Measurements from ENCODE around the gene ZNF789.
"Not testable (repeated sequence)": the region's sequence is repeated elsewhere in the genome, so short reads cannot be mapped to it uniquely, and the experiment has no call there.

Gene ZNF789

DNA sequence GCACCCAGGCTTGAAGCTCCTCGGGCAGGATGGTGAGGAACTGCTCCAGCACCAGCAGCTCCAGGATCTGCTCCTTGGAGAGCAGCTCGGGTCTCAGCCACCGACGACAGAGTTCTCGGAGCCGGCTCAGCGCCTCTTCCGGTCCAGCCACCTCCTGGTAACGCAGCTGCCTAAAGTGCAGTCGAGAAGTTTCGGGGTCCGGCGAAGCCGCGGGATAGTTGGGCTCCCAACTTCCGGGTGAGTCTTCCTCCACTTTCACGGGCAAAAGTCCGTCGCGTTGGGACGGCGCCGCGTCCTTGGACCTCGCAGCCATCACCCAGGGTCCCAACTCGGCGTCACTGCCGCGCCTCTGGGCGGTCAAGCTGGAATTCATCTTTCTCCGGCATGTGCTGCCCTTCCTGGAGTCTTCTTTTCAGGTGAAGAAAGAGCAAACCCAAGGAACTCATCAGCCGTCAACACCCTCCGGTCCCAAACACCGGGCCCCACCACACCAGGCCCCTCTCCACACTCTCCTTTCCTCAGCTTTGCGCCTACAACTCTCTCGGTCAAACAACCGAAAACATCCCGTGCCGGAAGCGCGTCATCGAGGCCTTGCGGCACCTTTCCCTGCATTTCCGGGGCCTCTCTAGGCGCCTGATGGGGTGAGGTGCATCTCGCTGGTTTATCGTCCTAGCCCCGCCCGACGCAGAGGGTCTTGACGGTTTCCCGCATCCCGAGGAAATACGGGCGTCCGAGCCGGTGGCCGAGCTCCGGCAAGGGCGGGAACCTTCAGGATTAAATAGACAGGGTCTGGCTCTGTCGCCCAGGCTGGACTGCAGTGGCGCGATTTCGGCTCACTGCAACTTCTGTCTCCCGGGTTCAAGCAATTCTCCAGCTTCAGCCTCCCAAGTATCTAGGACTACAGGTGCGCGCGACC is 27.3 kb downstream of the ZNF789 start, which contains the start of gene ZNF394:
ZNF394 (minus strand) TSS at position 561 of the 916 bp plus-strand sequence; CDS start at position 373, 188 bp downstream.
- peaks cover 16% of the 10 kb centered on the region for H3K36me3 ChIP-seq (ENCODE audit: insufficient read depth, low read length)
- peak within 1 kb of the TSS; percentile 65 for H2AFZ ChIP-seq (ENCODE audit: low read depth, low read length)
- H3K4me1 ChIP-seq (ENCODE audit: insufficient read depth, low read length), result peaks cover 13% of the 10 kb centered on the region

DNA sequence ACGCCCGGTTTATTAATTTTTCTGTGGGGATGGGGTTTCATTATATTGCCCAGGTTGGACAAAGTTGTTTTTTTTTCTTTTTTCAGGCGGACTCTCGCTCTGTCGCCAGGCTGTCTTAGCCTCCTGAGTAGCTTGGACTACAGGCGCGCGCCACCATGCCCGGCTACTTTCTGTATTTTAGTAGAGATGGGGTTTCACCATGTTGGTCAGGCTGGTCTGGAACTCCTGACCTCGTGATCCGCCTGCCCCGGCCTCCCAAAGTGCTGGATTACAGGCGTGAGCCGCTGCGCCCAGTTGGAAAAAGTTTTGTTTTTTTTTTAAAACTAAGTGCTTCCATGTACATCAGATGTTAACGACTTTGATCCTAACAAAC is 27.9 kb downstream of the ZNF789 start:
- H3K27me3 ChIP-seq (ENCODE audit: insufficient read depth, low read length), result no peaks in the 10 kb centered on the region
- H3K4me1 ChIP-seq (ENCODE audit: insufficient read depth, low read length), result peaks cover 16% of the 10 kb centered on the region
- peak overlapping the region; percentile 70 for H3K4me3 ChIP-seq (ENCODE audit: low read length)
- peaks cover 16% of the 10 kb centered on the region for H3K36me3 ChIP-seq (ENCODE audit: insufficient read depth, low read length)
- H2AFZ ChIP-seq (ENCODE audit: low read depth, low read length), result peak overlapping the region; percentile 65
- no peaks in the 10 kb centered on the region for H3K9me3 ChIP-seq (ENCODE audit: low read length)

More for the DNA sequence above, 27.3 kb downstream of the ZNF789 start, which contains the start of gene ZNF394:
- H3K9me3 ChIP-seq (ENCODE audit: low read length), result no peaks in the 10 kb centered on the region
- H3K27me3 ChIP-seq (ENCODE audit: insufficient read depth, low read length), result no peaks in the 10 kb centered on the region
- H3K4me3 ChIP-seq (ENCODE audit: low read length), result peak within 1 kb of the TSS; percentile 70

DNA sequence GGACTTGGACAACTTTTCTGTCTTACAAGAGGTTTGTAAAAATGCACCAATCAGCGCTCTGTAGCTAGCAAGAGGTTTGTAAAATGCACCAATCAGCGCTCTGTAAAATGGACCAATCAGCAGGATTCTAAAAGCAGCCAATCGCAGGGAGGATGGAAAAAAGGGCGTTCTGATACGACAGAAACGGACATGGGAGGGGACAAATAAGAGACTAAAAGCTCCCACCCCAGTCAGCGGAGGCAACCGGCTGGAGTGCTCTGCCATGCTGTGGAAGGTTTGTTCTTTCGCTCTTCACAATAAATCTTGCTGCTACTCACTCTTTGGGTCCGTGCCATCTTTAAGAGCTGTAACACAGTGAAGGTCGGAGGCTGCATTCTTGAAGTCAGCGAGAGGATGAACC is 28.5 kb downstream of the ZNF789 start:
- not testable (repeated sequence) for H3K9me3 ChIP-seq (ENCODE audit: low read length); H2AFZ ChIP-seq (ENCODE audit: low read depth, low read length); H3K27me3 ChIP-seq (ENCODE audit: insufficient read depth, low read length)
- Histone ChIP-seq H3K36me3 (ENCODE audit: insufficient read depth, low read length) (peaks cover 14% of the 10 kb centered on the region), H3K4me1 (ENCODE audit: insufficient read depth, low read length) (peaks cover 22% of the 10 kb centered on the region), H3K4me3 (ENCODE audit: low read length) (peak overlapping the region; percentile 70)

DNA sequence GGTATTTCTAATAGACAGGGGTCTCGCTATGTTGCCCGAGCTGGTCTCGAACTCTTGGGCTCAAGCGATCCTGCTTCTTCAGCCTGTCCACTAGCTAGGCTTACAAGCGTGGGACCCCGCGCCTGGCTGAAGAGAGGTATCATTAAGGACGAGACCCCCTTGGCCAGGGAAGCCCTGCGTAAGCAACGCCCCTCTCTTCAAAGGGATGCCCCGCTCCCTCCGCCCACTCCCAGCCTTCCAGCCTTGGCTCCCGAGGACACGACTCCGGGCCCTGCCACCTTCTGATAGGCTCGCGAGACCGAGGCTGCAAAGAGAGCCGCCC is 31.6 kb downstream of the ZNF789 start:
- H3K36me3 ChIP-seq (ENCODE audit: insufficient read depth, low read length), result peaks cover 7% of the 10 kb centered on the region
- no peaks in the 10 kb centered on the region for H3K9me3 ChIP-seq (ENCODE audit: low read length)
- H2AFZ ChIP-seq (ENCODE audit: low read depth, low read length), result peak overlapping the region; percentile 89
- peaks cover 17% of the 10 kb centered on the region for H3K4me1 ChIP-seq (ENCODE audit: insufficient read depth, low read length)
- peak overlapping the region; percentile 82 for H3K4me3 ChIP-seq (ENCODE audit: low read length)
- H3K27me3 ChIP-seq (ENCODE audit: insufficient read depth, low read length), result no peaks in the 10 kb centered on the region

DNA sequence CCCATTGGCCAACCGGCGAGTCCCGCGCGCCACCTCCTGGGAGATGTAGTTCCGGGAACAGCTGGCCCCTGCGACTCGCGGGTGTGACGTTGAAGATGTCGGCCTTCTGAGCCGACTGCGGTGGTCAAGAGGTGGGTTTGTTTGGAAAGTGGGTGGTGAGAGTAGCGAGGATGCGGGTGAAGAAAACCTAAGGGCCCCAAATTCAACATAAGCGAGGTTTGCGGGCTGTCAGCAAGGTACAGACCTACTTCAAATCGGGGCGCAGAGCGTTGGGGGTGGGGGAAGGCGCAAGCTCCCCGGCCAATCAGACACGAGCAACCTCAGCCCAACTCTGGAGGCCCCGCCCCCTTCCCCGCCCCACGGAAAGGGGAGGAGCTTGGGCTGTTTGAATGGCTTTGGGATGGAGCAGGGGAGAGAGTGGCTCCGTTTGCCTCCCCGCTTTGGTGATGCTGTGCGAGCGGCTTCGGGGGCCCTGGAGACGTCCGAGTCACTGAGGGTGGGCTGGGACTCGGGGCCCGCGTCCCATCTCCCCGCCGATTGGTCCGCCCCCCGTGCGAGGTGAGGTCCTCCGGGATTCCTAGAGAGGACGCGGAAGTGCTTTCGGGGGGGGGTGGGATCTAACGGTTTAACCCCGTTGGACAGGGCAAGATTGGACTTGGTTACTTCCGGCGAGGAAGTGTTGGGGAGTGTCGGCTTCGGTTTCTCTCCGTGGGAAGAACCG is 32.1 kb downstream of the ZNF789 start, which contains the start of gene ZKSCAN5:
ZKSCAN5 (plus strand) TSS at position 60 of the 721 bp plus-strand sequence. CDS start 1,383 bp downstream, outside the sequence.
- Histone ChIP-seq H3K36me3 (ENCODE audit: insufficient read depth, low read length) (peaks cover 7% of the 10 kb centered on the region), H3K27me3 (ENCODE audit: insufficient read depth, low read length) (no peaks in the 10 kb centered on the region), H3K4me3 (ENCODE audit: low read length) (peak within 1 kb of the TSS; percentile 82), H3K4me1 (ENCODE audit: insufficient read depth, low read length) (peaks cover 17% of the 10 kb centered on the region), H2AFZ (ENCODE audit: low read depth, low read length) (peak within 1 kb of the TSS; percentile 89), H3K9me3 (ENCODE audit: low read length) (no peaks in the 10 kb centered on the region)

DNA sequence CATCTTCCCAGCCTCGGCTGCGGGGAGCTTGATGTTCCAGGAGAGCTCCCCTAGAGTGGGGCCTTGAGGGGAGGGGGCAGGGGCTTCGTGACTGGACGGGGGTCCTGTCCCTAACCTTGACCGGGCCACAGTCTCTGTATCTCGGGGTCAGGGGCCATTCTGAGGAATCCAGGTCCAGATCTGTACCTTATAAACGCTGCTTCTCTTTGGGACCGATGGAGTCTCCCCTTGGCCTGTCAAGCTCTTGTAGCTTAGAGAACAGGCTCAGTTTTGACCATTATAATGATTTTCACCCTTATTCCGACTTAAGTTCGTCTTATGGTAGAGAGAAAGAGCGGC is 32.6 kb downstream of the ZNF789 start:
- Histone ChIP-seq H3K4me3 (ENCODE audit: low read length) (peak overlapping the region; percentile 82), H3K9me3 (ENCODE audit: low read length) (no peaks in the 10 kb centered on the region), H3K27me3 (ENCODE audit: insufficient read depth, low read length) (no peaks in the 10 kb centered on the region), H3K36me3 (ENCODE audit: insufficient read depth, low read length) (peaks cover 7% of the 10 kb centered on the region), H2AFZ (ENCODE audit: low read depth, low read length) (peak overlapping the region; percentile 89), H3K4me1 (ENCODE audit: insufficient read depth, low read length) (peaks cover 17% of the 10 kb centered on the region)

DNA sequence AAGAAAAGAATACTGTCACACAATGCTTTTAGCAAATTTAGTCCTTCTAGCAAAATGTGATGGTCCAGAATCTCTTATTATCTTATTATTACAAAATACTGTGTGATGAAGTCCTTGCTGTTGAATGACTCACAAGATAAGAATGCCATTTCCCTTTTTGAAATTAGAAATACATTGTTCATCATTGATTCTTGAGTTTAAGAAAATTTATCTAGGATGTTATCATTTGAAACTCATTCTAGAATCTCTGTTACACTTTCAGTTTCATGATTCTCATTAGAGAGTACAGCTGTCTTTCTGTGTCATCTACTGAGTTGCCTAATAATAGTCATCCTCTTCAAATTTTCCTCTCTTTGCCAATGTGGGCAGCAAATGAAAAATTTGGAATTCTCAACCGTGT is 41.4 kb downstream of the ZNF789 start:
- Histone ChIP-seq H3K36me3 (ENCODE audit: insufficient read depth, low read length) (peaks cover 52% of the 10 kb centered on the region), H2AFZ (ENCODE audit: low read depth, low read length) (no peak overlapping the region)

DNA sequence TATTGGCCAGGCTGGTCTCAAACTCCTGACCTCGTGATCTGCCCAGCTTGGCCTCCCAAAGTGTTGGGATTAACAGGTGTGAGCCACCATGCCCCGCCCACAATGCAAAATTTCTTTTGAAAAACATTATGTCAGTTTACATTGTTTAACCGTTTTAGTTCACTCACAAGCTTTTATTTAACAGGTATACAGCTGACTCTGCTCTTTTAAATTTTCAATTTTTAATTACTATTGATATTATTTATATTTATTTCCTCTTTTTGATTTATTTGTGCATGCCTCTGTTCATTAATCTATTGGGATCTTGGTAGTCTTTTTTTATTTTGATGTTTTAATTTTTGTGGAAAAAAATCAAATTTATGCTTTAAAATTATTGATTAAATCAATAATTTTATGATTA is 48.7 kb downstream of the ZNF789 start:
- peaks cover 54% of the 10 kb centered on the region for H3K36me3 ChIP-seq (ENCODE audit: insufficient read depth, low read length)
- H3K27me3 ChIP-seq (ENCODE audit: insufficient read depth, low read length), result no peaks in the 10 kb centered on the region
- H3K4me3 ChIP-seq (ENCODE audit: low read length), result no peak overlapping the region
- no peaks in the 10 kb centered on the region for H3K9me3 ChIP-seq (ENCODE audit: low read length)
- no peaks in the 10 kb centered on the region for H3K4me1 ChIP-seq (ENCODE audit: insufficient read depth, low read length)
- no peak overlapping the region for H2AFZ ChIP-seq (ENCODE audit: low read depth, low read length)

More for the DNA sequence above, 41.4 kb downstream of the ZNF789 start:
- Histone ChIP-seq H3K9me3 (ENCODE audit: low read length) (no peaks in the 10 kb centered on the region), H3K4me3 (ENCODE audit: low read length) (no peak overlapping the region), H3K27me3 (ENCODE audit: insufficient read depth, low read length) (no peaks in the 10 kb centered on the region), H3K4me1 (ENCODE audit: insufficient read depth, low read length) (no peaks in the 10 kb centered on the region)

DNA sequence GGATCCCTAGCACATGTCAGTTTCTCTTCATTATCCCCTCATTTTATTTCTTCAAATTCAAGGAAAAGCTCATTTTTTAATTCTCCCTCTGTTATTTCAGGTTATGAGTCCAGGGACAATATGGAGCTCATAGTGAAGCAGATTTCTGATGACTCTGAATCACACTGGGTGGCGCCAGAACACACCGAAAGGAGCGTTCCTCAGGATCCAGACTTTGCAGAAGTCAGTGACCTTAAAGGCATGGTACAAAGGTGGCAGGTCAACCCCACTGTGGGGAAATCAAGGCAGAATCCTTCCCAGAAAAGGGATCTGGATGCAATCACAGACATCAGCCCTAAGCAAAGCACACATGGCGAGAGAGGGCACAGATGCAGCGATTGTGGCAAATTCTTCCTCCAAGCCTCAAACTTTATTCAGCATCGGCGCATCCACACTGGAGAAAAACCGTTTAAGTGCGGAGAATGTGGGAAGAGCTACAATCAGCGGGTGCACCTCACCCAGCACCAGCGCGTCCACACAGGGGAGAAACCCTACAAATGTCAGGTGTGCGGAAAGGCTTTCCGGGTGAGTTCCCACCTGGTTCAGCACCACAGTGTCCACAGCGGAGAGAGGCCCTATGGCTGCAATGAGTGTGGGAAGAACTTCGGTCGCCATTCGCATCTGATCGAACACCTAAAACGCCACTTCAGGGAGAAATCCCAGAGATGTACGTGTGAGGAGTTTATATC is 53.2 kb downstream of the ZNF789 start:
- H3K4me1 ChIP-seq (ENCODE audit: insufficient read depth, low read length), result no peaks in the 10 kb centered on the region
- H3K36me3 ChIP-seq (ENCODE audit: insufficient read depth, low read length), result peaks cover 58% of the 10 kb centered on the region
- peaks cover 20% of the 10 kb centered on the region for H3K9me3 ChIP-seq (ENCODE audit: low read length)
- no peak overlapping the region for H3K4me3 ChIP-seq (ENCODE audit: low read length)
- H2AFZ ChIP-seq (ENCODE audit: low read depth, low read length), result no peak overlapping the region
- H3K27me3 ChIP-seq (ENCODE audit: insufficient read depth, low read length), result no peaks in the 10 kb centered on the region

DNA sequence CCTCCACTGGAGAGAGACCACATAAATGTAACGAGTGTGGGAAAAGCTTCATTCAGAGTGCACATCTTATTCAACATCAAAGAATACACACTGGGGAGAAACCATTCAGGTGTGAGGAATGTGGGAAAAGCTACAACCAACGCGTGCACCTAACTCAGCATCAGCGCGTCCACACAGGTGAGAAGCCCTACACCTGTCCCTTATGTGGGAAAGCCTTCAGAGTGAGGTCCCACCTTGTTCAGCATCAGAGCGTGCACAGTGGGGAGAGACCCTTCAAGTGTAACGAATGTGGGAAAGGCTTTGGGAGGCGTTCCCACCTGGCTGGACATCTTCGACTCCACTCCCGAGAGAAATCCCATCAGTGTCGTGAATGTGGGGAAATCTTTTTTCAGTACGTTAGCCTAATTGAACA is 58.7 kb downstream of the ZNF789 start:
- Histone ChIP-seq H3K9me3 (ENCODE audit: low read length) (peaks cover 55% of the 10 kb centered on the region), H3K4me1 (ENCODE audit: insufficient read depth, low read length) (no peaks in the 10 kb centered on the region), H2AFZ (ENCODE audit: low read depth, low read length) (no peak overlapping the region), H3K36me3 (ENCODE audit: insufficient read depth, low read length) (peaks cover 73% of the 10 kb centered on the region), H3K4me3 (ENCODE audit: low read length) (no peak overlapping the region), H3K27me3 (ENCODE audit: insufficient read depth, low read length) (no peaks in the 10 kb centered on the region)

DNA sequence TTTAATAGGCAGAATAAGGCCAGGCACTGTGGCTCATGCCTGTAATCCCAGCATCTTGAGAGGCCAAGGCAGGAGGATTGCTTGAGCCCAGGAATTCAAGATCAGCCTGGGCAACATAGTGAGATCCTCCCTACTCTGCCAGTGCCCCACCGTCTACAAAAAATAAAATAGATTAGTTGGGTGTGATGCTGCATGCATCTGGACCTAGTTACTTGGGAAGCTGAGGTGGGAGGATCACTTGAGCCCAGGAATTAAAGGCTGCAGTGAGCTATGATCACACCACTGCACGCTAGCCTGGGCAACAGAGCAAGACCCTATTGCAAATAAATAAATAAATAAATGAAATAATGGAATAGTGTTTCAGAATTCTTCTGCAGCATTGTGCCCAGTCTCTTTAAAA is 63.0 kb downstream of the ZNF789 start:
- Histone ChIP-seq H3K9me3 (ENCODE audit: low read length) (peaks cover 40% of the 10 kb centered on the region), H2AFZ (ENCODE audit: low read depth, low read length) (no peak overlapping the region), H3K27me3 (ENCODE audit: insufficient read depth, low read length) (no peaks in the 10 kb centered on the region), H3K4me3 (ENCODE audit: low read length) (no peak overlapping the region), H3K36me3 (ENCODE audit: insufficient read depth, low read length) (peaks cover 39% of the 10 kb centered on the region), H3K4me1 (ENCODE audit: insufficient read depth, low read length) (no peaks in the 10 kb centered on the region)
